Esophagus (tissue), 2 donors: ENCODE measurements around the gene ZDHHC12. TPM values are rescaled to one million over a fixed set of nuclear protein-coding genes. Genes with fewer than 3 reads are reported as not detected.

Experiments
- H3K27ac ChIP-seq, 2 donors: one replicate each; pipeline ENCODE4 v1.5.1; 2013; ENCODE audit warnings: low read depth in 2 of 2, mild to moderate bottlenecking in 2 of 2, inconsistent platforms in 1 of 2, low read length in 1 of 2, moderate library complexity in 1 of 2
- H3K27me3 ChIP-seq, 2 donors: one replicate each; pipeline ENCODE4 v1.6.1; 2013; ENCODE audit warnings: low read length in 2 of 2, control low read depth in 1 of 2, mild to moderate bottlenecking in 1 of 2; ENCODE audit not compliant: insufficient read depth in 2 of 2, control insufficient read depth in 1 of 2
- H3K36me3 ChIP-seq, 2 donors: one replicate each; pipeline ENCODE4 v1.6.1; 2013; ENCODE audit warnings: low read length in 1 of 2; ENCODE audit not compliant: control insufficient read depth in 2 of 2, insufficient read depth in 2 of 2
- H3K4me1 ChIP-seq, 2 donors: one replicate each; pipeline ENCODE4 v1.6.1; 2013; ENCODE audit warnings: low read length in 1 of 2; ENCODE audit not compliant: control insufficient read depth in 2 of 2, insufficient read depth in 2 of 2
- H3K4me3 ChIP-seq, 2 donors: one replicate each; pipeline ENCODE4 v1.5.1; 2013; ENCODE audit warnings: low read length in 2 of 2, mild to moderate bottlenecking in 2 of 2, low read depth in 1 of 2, moderate library complexity in 1 of 2
- H3K9me3 ChIP-seq, 2 donors: one replicate each; pipeline ENCODE4 v1.6.1; 2013; ENCODE audit warnings: mild to moderate bottlenecking in 2 of 2, low read depth in 1 of 2, low read length in 1 of 2, moderate library complexity in 1 of 2; ENCODE audit not compliant: control insufficient read depth in 2 of 2, insufficient read depth in 1 of 2
- WGBS, 2 donors: extraction: QIAGEN DNeasy Blood & Tissue Kit; methylation state at CpG; one replicate each; pipeline ENCODE4 v1.1.7; 2013; 5-methylcytosine and 5-hydroxymethylcytosine counted together
- polyA plus RNA-seq, 2 donors: library from polyadenylated mRNA; stranded (reverse); fragments of 200-250 nt; gene quantifications; one replicate each; pipeline ENCODE4 v1.2.3, GENCODE V29; 2013
- donor health status: healthy with polysubstance abuse.
- donor health status: Bipolar disorder and iron deficiency.

ZDHHC12 gene
- polyA plus RNA-seq, 2 donors = 73.2 to 76.0 TPM

- 89 to 93% methylated on average over 24 of the region's 24 CpGs for WGBS, 2 donors
Measured at GRCh38 chr9:128714586-128715435, 9.1 kb downstream of the ZDHHC12 start.

GRCh38 chr9:128713941-128714573 is 9.9 kb downstream of the ZDHHC12 start:
- WGBS, 2 donors = 92 to 94% methylated on average over 19 of the region's 19 CpGs
- Histone ChIP-seq H3K27ac (no peak overlapping the region), H3K36me3 (peaks cover 0 to 3% of the 10 kb centered on the region in 2 donors), H3K4me3 (no peak overlapping the region), H3K4me1 (no peaks in the 10 kb centered on the region), H3K27me3 (no peaks in the 10 kb centered on the region), H3K9me3 (no peaks in the 10 kb centered on the region)

More at GRCh38 chr9:128714586-128715435, 9.1 kb downstream of the ZDHHC12 start:
- H3K36me3 ChIP-seq = peaks cover 0 to 3% of the 10 kb centered on the region in 2 donors
- no peaks in the 10 kb centered on the region for H3K27me3 ChIP-seq
- H3K27ac ChIP-seq = no peak overlapping the region
- no peaks in the 10 kb centered on the region for H3K4me1 ChIP-seq
- H3K4me3 ChIP-seq = no peak overlapping the region
- no peaks in the 10 kb centered on the region for H3K9me3 ChIP-seq

GRCh38 chr9:128713411-128713780 is 10.5 kb downstream of the ZDHHC12 start:
- H3K27me3 ChIP-seq = no peaks in the 10 kb centered on the region
- no peaks in the 10 kb centered on the region for H3K9me3 ChIP-seq
- no peak overlapping the region for H3K27ac ChIP-seq
- H3K4me1 ChIP-seq = no peaks in the 10 kb centered on the region
- WGBS, 2 donors = 94 to 96% methylated on average over 13 of the region's 13 CpGs
- peaks cover 0 to 3% of the 10 kb centered on the region in 2 donors for H3K36me3 ChIP-seq
- no peak overlapping the region for H3K4me3 ChIP-seq

GRCh38 chr9:128712451-128713410 is 11.2 kb downstream of the ZDHHC12 start:
- Histone ChIP-seq H3K27me3 (no peaks in the 10 kb centered on the region), H3K4me1 (no peaks in the 10 kb centered on the region), H3K4me3 (no peak overlapping the region), H3K9me3 (no peaks in the 10 kb centered on the region), H3K36me3 (peaks cover 0 to 3% of the 10 kb centered on the region in 2 donors), H3K27ac (no peak overlapping the region)
- 91 to 94% methylated on average over 26 of the region's 26 CpGs for WGBS, 2 donors

GRCh38 chr9:128707446-128707845 is 16.5 kb downstream of the ZDHHC12 start:
- Histone ChIP-seq H3K4me3 (no peak overlapping the region), H3K4me1 (peaks cover 0 to 2% of the 10 kb centered on the region in 2 donors), H3K27ac (no peak overlapping the region), H3K27me3 (no peaks in the 10 kb centered on the region), H3K9me3 (no peaks in the 10 kb centered on the region), H3K36me3 (no peaks in the 10 kb centered on the region)
- WGBS, 2 donors = 91 to 93% methylated on average over 8 of the region's 8 CpGs

GRCh38 chr9:128706671-128707381 is 17.1 kb downstream of the ZDHHC12 start:
- no peak overlapping the region for H3K4me3 ChIP-seq
- H3K4me1 ChIP-seq = peaks cover 0 to 2% of the 10 kb centered on the region in 2 donors
- H3K27me3 ChIP-seq = no peaks in the 10 kb centered on the region
- no peaks in the 10 kb centered on the region for H3K9me3 ChIP-seq
- no peaks in the 10 kb centered on the region for H3K36me3 ChIP-seq
- WGBS, 2 donors = 82 to 83% methylated on average over 23 of the region's 23 CpGs
- H3K27ac ChIP-seq = no peak overlapping the region

- no peak overlapping the region for H3K27ac ChIP-seq
- WGBS, 2 donors = 91 to 100% methylated on average over 1 of the region's 1 CpG
- H3K27me3 ChIP-seq = no peaks in the 10 kb centered on the region
- H3K9me3 ChIP-seq = no peaks in the 10 kb centered on the region
- H3K36me3 ChIP-seq = no peaks in the 10 kb centered on the region
- H3K4me1 ChIP-seq = peaks cover 0 to 2% of the 10 kb centered on the region in 2 donors
- no peak overlapping the region for H3K4me3 ChIP-seq
Measured at GRCh38 chr9:128706045-128706444, 17.9 kb downstream of the ZDHHC12 start.

- Histone ChIP-seq H3K9me3 (no peaks in the 10 kb centered on the region), H3K4me1 (peaks cover 0 to 2% of the 10 kb centered on the region in 2 donors), H3K36me3 (no peaks in the 10 kb centered on the region), H3K27me3 (no peaks in the 10 kb centered on the region), H3K4me3 (no peak overlapping the region), H3K27ac (no peak overlapping the region)
- 87 to 90% methylated on average over 35 to 36 of the region's 36 CpGs for WGBS, 2 donors
Measured at GRCh38 chr9:128705051-128705965, 18.6 kb downstream of the ZDHHC12 start.
